MV-4-11 (cell line): Measurements from ENCODE around the gene CHPF2.
A peak's percentile ranks its signal among the peaks of the same experiment; 100 is the strongest.

Source experiments
- DNase-seq: peaks from one replicate; lab custom pipeline; 2025; lab: John Stamatoyannopoulos, UW

Gene CHPF2

GRCh38 chr7:151235091-151235787 lies 3.0 kb downstream of the CHPF2 start:
- DNase-seq = no peak

- DNase-seq = no peak
Observed at GRCh38 chr7:151236406-151236805, 4.1 kb downstream of the CHPF2 start.

GRCh38 chr7:151237244-151238189 lies 5.2 kb downstream of the CHPF2 start:
- no peak for DNase-seq

DNA sequence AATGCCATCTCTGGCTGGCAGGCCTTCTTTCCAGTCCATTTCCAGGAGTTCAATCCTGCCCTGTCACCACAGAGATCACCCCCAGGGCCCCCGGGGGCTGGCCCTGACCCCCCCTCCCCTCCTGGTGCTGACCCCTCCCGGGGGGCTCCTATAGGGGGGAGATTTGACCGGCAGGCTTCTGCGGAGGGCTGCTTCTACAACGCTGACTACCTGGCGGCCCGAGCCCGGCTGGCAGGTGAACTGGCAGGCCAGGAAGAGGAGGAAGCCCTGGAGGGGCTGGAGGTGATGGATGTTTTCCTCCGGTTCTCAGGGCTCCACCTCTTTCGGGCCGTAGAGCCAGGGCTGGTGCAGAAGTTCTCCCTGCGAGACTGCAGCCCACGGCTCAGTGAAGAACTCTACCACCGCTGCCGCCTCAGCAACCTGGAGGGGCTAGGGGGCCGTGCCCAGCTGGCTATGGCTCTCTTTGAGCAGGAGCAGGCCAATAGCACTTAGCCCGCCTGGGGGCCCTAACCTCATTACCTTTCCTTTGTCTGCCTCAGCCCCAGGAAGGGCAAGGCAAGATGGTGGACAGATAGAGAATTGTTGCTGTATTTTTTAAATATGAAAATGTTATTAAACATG lies 6.0 kb downstream of the CHPF2 start:
- no peak for DNase-seq

DNA sequence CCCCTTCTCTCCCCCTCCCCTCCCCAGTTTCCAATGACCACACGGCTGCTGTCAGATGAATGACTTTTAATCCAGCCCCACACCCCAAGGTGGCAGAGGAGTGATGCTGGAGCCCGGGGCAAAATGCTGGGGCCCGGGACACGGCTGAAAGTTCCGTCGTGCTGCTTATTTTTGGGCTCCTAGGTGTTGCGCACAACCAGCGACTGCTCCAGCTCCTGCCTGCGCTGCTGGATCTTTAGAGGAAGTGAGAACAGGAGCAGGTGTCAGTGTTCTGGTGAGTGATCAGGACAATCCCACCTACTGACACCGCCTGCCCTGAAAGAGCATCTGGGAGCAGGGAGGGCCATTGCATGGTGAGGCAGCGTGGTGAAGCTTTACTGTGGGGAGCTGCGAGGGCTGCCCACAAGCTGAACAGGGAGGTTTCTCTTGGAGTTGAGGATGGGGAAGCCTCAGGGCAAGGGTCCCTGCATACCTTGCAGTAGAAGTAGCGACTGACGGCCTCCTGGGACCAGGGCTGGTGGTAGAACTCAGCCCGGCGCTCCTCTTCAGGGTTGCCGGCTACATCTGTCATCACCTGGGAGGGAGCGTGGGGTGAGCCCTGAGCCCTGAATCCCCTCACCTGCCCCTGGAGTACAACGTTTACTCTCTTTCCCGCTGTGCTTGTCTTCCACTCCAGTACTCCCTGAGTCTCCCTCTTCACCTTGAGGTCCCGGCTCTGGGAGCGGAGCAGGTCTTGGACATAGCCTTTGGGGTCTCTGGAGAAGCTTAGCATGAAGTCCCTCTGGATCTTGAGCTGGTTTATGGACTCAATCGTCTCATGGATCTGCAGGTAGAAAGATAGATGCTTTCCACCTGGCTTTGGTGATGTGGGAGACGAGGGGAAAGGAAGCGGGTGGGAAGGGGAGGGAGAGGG lies 6.9 kb downstream of the CHPF2 start:
- DNase-seq = no peak

GRCh38 chr7:151239837-151240459 lies 7.7 kb downstream of the CHPF2 start:
- DNase-seq = no peak

DNA sequence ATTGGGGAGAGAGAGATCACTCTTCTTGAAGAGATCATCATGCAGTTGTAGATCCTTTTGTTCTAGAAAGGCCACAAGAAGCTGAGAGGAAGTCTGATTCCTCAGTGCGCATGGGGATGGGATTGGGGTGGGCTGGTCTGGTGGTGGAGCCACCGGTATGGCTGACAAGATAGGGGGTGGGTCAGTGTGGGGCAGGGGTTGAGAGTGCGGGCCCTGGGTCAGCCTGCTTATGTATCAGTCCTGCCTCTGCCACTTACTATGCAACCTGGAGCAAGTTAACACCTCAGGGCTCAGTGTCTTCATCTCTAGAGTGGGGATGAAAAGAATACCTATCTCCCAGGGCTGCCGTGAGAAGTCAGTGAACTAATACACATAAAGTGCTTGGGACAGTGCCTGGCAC lies 8.3 kb downstream of the CHPF2 start:
- DNase-seq = no peak

DNA sequence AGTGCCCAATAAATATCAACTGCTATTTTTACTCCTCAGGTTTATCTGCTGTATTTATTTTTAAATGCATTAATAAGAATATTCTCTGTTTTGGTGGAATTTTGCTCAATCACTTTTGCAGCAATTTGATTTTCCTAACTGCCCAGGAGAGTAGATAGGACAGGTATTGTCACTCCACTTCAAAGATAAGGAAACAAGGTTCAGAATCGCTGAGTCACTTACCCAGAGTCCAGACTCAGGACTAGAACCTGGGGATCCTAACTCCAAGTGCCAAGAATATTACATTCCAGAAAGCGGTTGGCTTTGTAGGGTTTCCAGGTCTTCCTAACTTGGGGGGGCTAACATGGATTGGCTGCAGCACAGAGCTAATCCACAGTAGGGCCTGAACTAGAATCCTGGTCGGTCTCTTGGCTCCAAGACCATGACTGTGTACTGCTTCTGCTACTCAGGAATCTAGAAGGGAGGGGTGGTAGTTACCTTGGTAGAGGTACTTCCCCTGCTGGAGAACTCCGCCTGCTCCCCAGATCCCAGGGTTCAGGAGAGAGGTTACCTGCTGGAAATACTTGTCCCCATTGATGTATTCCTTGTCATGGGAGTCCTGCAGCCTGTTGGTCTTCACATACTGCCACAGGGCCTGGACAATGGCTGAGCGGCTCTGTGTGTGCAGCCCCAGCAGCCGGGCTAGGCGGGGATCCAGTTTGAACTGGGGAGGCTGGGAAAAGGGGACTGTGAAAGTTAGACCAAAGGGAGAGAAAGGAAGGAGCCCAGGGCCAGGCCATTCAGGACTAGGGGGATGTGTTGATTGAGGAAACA lies 8.9 kb downstream of the CHPF2 start:
- no peak for DNase-seq

DNA sequence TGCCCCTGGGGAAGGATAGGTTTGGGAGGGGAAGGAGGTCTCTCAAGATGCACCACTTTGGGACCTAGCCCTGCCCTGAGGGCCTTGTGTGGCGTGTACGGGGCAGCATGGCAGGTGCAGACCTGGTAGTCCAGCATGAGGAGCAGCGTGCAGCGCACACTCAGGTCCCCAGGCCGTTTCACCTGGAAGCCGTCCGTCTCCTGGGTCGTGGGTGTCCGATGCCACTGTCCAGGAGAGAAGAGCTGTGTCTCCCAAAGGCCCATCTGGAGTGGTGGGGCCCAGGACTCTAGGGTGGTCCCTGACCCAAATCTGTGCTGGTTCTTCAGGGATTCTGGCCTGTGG lies 9.4 kb downstream of the CHPF2 start:
- DNase-seq = no peak

- DNase-seq = no peak
Observed at GRCh38 chr7:151242159-151243044, 10.1 kb downstream of the CHPF2 start.

DNA sequence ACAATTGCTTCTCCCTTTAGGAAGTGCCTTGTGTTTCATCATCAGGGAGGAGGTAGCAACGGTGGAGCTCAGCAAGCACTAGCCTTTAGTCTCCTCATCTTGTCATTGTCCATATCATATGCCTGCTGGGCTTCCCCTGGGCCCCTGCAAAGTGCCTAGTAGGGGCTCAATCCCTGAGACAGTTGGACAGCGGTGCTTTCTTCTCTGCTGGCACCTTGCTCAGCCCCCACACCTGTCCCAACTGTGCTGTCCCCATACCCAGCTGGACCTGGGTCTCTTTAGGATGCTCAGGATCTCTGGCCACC lies 10.7 kb downstream of the CHPF2 start:
- no peak for DNase-seq

GRCh38 chr7:151243408-151244195 lies 11.3 kb downstream of the CHPF2 start:
- peak; percentile 22 for DNase-seq

DNA sequence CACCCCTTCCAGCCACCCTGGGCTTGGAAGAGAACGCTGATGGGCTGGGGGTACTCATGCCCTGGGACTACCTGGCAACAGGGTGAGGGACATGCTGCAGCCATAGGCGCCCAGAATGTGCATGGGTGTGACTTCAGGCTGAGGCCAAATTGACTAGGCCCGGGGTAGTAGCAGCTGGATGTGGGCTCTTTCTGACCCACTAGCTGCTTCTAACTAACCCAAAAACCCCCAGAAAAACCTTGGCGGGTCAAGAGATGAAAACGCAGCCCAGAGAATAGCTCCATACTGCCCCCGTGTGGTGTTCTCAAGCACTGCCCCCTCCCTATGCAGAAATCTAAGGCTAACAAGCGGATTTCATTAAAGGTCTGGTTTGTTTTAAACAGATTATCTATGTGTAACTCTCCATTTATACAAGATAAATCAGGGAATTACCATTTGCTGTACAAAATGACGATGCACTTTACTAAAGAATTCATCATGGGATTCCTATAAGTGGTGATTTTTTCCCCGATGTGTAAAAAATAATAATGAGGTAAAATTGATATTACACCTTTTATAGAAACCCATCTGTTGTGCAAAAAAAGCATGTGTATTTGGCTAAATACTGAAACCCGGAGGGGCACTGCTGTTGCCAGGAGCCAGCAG lies 12.0 kb downstream of the CHPF2 start:
- peak; percentile 15 for DNase-seq

DNA sequence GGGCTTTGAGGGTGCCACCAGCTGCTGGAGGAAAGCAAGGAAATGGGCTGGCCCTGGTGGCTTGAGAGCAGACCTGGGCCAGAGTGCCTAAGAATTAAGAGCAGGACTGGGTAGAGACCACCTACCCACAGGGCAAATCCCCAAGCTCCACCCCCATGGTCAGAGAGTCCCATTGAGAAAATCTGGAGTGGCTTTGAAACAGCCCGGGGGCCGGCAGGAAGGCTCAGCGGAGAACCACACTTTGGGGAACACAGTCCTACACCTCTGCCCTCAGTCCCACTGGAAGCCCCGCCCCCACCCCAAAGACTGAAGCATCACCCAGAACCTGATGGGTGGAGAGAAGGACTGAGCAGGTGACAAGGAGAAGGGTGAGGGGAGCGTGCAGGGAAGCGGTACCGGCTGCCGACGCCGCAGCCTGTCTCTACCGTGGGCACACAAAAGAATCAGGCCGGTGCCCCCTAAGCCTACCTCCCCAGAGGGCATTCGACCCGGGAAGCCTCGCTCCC lies 12.6 kb downstream of the CHPF2 start:
- DNase-seq = no peak

- no peak for DNase-seq
Observed at GRCh38 chr7:151245360-151246101, 13.2 kb downstream of the CHPF2 start.

DNA sequence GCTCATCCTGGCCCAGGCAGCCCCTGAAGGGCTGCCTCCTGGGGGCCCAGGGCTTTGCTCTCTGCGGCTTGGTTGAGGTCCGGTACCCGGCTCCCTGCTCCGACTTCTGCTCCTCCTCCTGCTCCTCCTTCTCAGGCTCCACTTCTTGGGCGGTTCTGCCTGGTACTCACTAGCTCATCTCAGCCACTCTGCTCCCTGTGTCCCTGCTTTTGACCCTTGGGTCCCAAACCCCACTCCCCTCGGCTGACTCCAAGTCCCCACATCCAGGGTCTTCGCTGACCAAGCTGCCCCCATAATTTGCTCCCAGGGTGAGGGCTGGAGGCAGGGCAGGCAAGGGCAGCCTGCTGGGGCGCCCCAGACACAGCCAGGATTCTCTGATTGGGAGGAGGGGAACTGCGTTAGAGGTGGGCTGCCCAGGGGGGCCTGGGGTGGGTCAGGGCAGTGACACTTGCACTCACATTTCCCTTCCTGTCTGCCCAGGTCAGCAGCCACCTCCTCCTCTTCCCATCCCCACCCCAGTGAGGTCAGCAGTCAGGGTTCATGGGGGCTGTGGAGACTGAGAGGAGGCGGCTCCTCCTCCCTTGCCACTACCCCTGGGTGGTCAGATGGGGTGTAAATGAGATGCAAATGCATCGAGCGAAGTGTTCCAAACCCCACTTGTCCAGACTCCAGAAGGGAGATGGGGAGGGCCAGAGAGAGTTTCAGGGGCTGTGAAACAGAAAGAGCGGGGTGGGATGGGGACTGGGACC lies 14.0 kb downstream of the CHPF2 start:
- DNase-seq = no peak
